ENCODE results near the gene GNB3.

The GNB3 gene

GRCh38 chr12:6840761-6841515 is at the start of gene GNB3:
Gene GNB3 (plus strand): TSS chr12:6840925. CDS start chr12:6841288, 363 bp downstream.
- no peak for DNase-seq

GRCh38 chr12:6791931-6792520 is 48.7 kb upstream of the GNB3 start:
- no peak for DNase-seq

GRCh38 chr12:6792522-6793201 is 48.1 kb upstream of the GNB3 start:
- peak; percentile 22 for DNase-seq

GRCh38 chr12:6795088-6795487 is 45.6 kb upstream of the GNB3 start:
- DNase-seq: no peak

GRCh38 chr12:6796576-6796975 is 44.1 kb upstream of the GNB3 start:
- DNase-seq: no peak

GRCh38 chr12:6799147-6799546 is 41.6 kb upstream of the GNB3 start:
- no peak for DNase-seq

- no peak for DNase-seq
Measured at GRCh38 chr12:6807170-6807569, 33.6 kb upstream of the GNB3 start.

- DNase-seq: no peak
Measured at GRCh38 chr12:6809056-6809455, 31.7 kb upstream of the GNB3 start.

- DNase-seq: no peak
Measured at GRCh38 chr12:6810758-6811157, 30.0 kb upstream of the GNB3 start.

GRCh38 chr12:6813363-6813762 is 27.4 kb upstream of the GNB3 start:
- DNase-seq: no peak

- no peak for DNase-seq
Measured at GRCh38 chr12:6816598-6816997, 24.1 kb upstream of the GNB3 start.

- DNase-seq: no peak
Measured at GRCh38 chr12:6817098-6817497, 23.6 kb upstream of the GNB3 start.

GRCh38 chr12:6817662-6818157 is 23.0 kb upstream of the GNB3 start:
- no peak for DNase-seq

- no peak for DNase-seq
Measured at GRCh38 chr12:6818222-6818621, 22.5 kb upstream of the GNB3 start.

- DNase-seq: no peak
Measured at GRCh38 chr12:6818645-6819044, 22.1 kb upstream of the GNB3 start.

- DNase-seq: no peak
Measured at GRCh38 chr12:6819106-6820030, 21.4 kb upstream of the GNB3 start.

GRCh38 chr12:6820166-6820565 is 20.6 kb upstream of the GNB3 start:
- DNase-seq: no peak

GRCh38 chr12:6821591-6822425 is 18.9 kb upstream of the GNB3 start, which contains the start of gene GPR162:
Gene GPR162 (plus strand): TSS chr12:6821821. CDS start chr12:6823899, 2,078 bp downstream.
- no peak for DNase-seq

- no peak for DNase-seq
Measured at GRCh38 chr12:6822426-6823135, 18.1 kb upstream of the GNB3 start.

- DNase-seq: no peak
Measured at GRCh38 chr12:6823182-6824084, 17.3 kb upstream of the GNB3 start.

Measured in SIG-M5 (cell line).